Heart right ventricle (tissue), 16 donors: ENCODE results near the gene ADAMTSL3. TPM values are rescaled to one million over a fixed set of nuclear protein-coding genes. Genes with fewer than 3 reads are reported as not detected.
A peak's percentile ranks its signal among the peaks of the same experiment; 100 is the strongest.

Experiments used
- ATAC-seq, 8 donors: fragments of 200-7000 bp; cut with Tn5 transposase; one replicate each; pipeline ENCODE4 v1.9.1; 2020; ENCODE audit warnings: mild to moderate bottlenecking in 8 of 8, moderate library complexity in 8 of 8, moderate number of reproducible peaks in 1 of 8
- DNase-seq, 2 donors: peaks; one replicate each; pipeline ENCODE4 v3.0.0-alpha.2; 2020
- H3K27ac ChIP-seq, 10 donors: fragments of 200-600 bp; sonication (generic) in 2 of 10; one replicate each; pipeline versions ENCODE4 v1.5.0 to v1.8.0; 2020 to 2022; ENCODE audit warnings: mild to moderate bottlenecking in 3 of 10
- H3K27me3 ChIP-seq, 7 donors: fragments of 200-600 bp; one replicate each; pipeline ENCODE4 v1.8.0; 2021 to 2022; ENCODE audit warnings: mild to moderate bottlenecking in 2 of 7
- H3K36me3 ChIP-seq, 9 donors: fragments of 200-600 bp; sonication (generic) in 1 of 9; one replicate each; pipeline versions ENCODE4 v1.5.0 to v1.8.0; 2020 to 2022; ENCODE audit warnings: mild to moderate bottlenecking in 2 of 9
- H3K4me1 ChIP-seq, 9 donors: fragments of 200-600 bp; sonication (generic) in 1 of 9; one replicate each; pipeline versions ENCODE4 v1.5.0 to v1.8.0; 2020 to 2022; ENCODE audit warnings: mild to moderate bottlenecking in 4 of 9
- H3K4me3 ChIP-seq, 10 donors: fragments of 200-600 bp; sonication (generic) in 2 of 10; one replicate each; pipeline versions ENCODE4 v1.5.0 to v1.8.0; 2020 to 2022; ENCODE audit warnings: mild to moderate bottlenecking in 7 of 10, moderate library complexity in 2 of 10
- H3K9me3 ChIP-seq, 11 donors: fragments of 200-600 bp in 10 of 11; sonication (generic) in 2 of 11; one replicate each; pipeline versions ENCODE4 v1.5.0 to v1.8.0; 2013 to 2022; ENCODE audit warnings: mild to moderate bottlenecking in 2 of 11, control low read depth in 1 of 11, moderate library complexity in 1 of 11
- CTCF ChIP-seq, 9 donors: fragments of 200-600 bp; sonication (generic) in 2 of 9; IDR thresholded peaks; one replicate each; pipeline versions ENCODE4 v1.5.0 to v1.8.0; 2021 to 2022; ENCODE audit warnings: antibody characterized with exemption in 9 of 9, mild to moderate bottlenecking in 5 of 9, moderate library complexity in 1 of 9
- WGBS, 2 donors: extraction: QIAGEN DNeasy Blood & Tissue Kit; methylation state at CpG; one replicate each; pipeline ENCODE4 v1.1.7; 2013; ENCODE audit warnings: inconsistent platforms in 1 of 2; 5-methylcytosine and 5-hydroxymethylcytosine counted together
- intact Hi-C, 10 donors: fragments of 100-400 bp; cut with DNase I; formaldehyde crosslinking; loops; one replicate each; pipeline versions ENCODE4 v1.11.1 to v1.14.2; 2022
- polyA plus RNA-seq, 2 donors: library from polyadenylated mRNA; stranded (reverse); fragments of 200-250 nt; gene quantifications; one replicate each; pipeline ENCODE4 v1.2.3, GENCODE V29; 2013
- total RNA-seq, 10 donors: library from RNA; stranded (reverse); fragmentation: NEBNext Ultra II Directional in 3 of 10; extraction: Animal tissue kit (Norgen Biotek cat#: 25700) in 3 of 10; gene quantifications; one replicate each; pipeline versions ENCODE4 v1.2.1 to v1.2.4, GENCODE V29; 2021 to 2023
- donor health status: Arrhythmogenic right ventricular cardiomyopathy.
- donor health status: ischemic (EF 13 %, LVEDD 7.1; RV severe dilation, severe dysfunction).
- donor health status: healthy with polysubstance abuse.
- donor health status: DM: no; HTN: yes; CAD: no.
- donor health status: DM: no; HTN: no; CAD: no.
- donor health status: ischemic (EF 25% LVEDD 6.9; RV normal size, moderate dysfunction).
- donor health status: ischemic (EF 25% LVEDD 5.7; RV mildly dilated, moderate dysfunction).
- donor health status: healthy.
- donor health status: DM: yes; HTN: yes; CAD: no.
- donor health status: Ischemic cardiomyopathy.
- donor health status: ischemic (EF 35%, LVEDD 5.7; RV mildly dilated, moderate dysfunction).
- donor health status: nonischemic (EF 11% LVEDD 7.7; RV severe dilation, severe dysfunction).
- donor health status: DM: yes; HTN: yes; CAD: no.
- donor health status: PGD.
- donor health status: ischemic (EF 29% LVEDD 5.4; RV normal size, mild dysfunction).
- donor health status: nonischemic (EF 23%, LVEDD 6.1; RV moderate dilation, normal function).

ADAMTSL3 gene
- total and polyA plus RNA-seq, 12 donors, result 1.6 to 15.4 (median 11.0) TPM

- peaks cover 5 to 52% (median 28%) of the 10 kb centered on the region in 9 donors for H3K4me1 ChIP-seq
- H3K9me3 ChIP-seq, result no peaks in the 10 kb centered on the region
- H3K36me3 ChIP-seq, result no peaks in the 10 kb centered on the region
- no peaks in the 10 kb centered on the region for H3K27me3 ChIP-seq
- intact Hi-C loops, result no loop called here
- 67 to 81% methylated on average over 8 of the region's 8 CpGs for WGBS, 2 donors
- peak overlapping the region in 6 of 10 donors; percentile 23 to 68 (median 56) for H3K27ac ChIP-seq
- no peak for TF ChIP-seq CTCF (IDR thresholded peaks at IDR 0.05)
- DNase-seq (peak in 1 of 2 donors; percentile 19), ATAC-seq (peak; percentile 42 to 94 (median 86))
- no peak overlapping the region for H3K4me3 ChIP-seq
These were observed 110.4 kb downstream of the ADAMTSL3 start for GRCh38 chr15:83764201-83764838.

GRCh38 chr15:83766339-83766738, 112.4 kb downstream of the ADAMTSL3 start:
- H3K36me3 ChIP-seq, result no peaks in the 10 kb centered on the region
- H3K27me3 ChIP-seq, result no peaks in the 10 kb centered on the region
- ATAC-seq (peak in 1 of 8 donors; percentile 32), DNase-seq (no peak)
- no peak for TF ChIP-seq CTCF (IDR thresholded peaks at IDR 0.05)
- H3K9me3 ChIP-seq, result no peaks in the 10 kb centered on the region
- 67 to 75% methylated on average over 6 of the region's 6 CpGs for WGBS, 2 donors
- intact Hi-C loops, result no loop called here
- peaks cover 5 to 58% (median 28%) of the 10 kb centered on the region in 9 donors for H3K4me1 ChIP-seq
- peak overlapping the region in 2 of 10 donors; percentile 10 to 37 for H3K27ac ChIP-seq
- H3K4me3 ChIP-seq, result no peak overlapping the region

- ATAC-seq, result peak in 2 of 8 donors; percentile 39 to 53
- intact Hi-C loops, result loop anchor here in 1 of 10 donors (2.0 kb wide), 1 partner anchor 53 kb away; no protein-coding TSS in a partner anchor
- H3K27me3 ChIP-seq, result no peaks in the 10 kb centered on the region
These were observed 113.8 kb downstream of the ADAMTSL3 start for GRCh38 chr15:83767741-83768140.

GRCh38 chr15:83769411-83769999, 115.6 kb downstream of the ADAMTSL3 start:
- WGBS, 2 donors, result 35 to 43% methylated on average over 1 of the region's 1 CpG
- peaks cover 0 to 5% (median 0%) of the 10 kb centered on the region in 9 donors for H3K36me3 ChIP-seq
- no peaks in the 10 kb centered on the region for H3K9me3 ChIP-seq
- no peak overlapping the region for H3K27ac ChIP-seq
- H3K27me3 ChIP-seq, result no peaks in the 10 kb centered on the region
- no peak for TF ChIP-seq CTCF (IDR thresholded peaks at IDR 0.05)
- intact Hi-C loops, result loop anchor here in 1 of 10 donors (2.0 kb wide), 1 partner anchor 51 kb away; no protein-coding TSS in a partner anchor
- ATAC-seq, result no peak
- no peak for DNase-seq
- H3K4me3 ChIP-seq, result no peak overlapping the region
- H3K4me1 ChIP-seq, result peaks cover 5 to 49% (median 25%) of the 10 kb centered on the region in 9 donors

More at GRCh38 chr15:83767741-83768140, 113.8 kb downstream of the ADAMTSL3 start:
- no peak for DNase-seq
- Histone ChIP-seq H3K27ac (no peak overlapping the region), H3K9me3 (no peaks in the 10 kb centered on the region), H3K36me3 (no peaks in the 10 kb centered on the region), H3K4me3 (no peak overlapping the region), H3K4me1 (peaks cover 5 to 58% (median 28%) of the 10 kb centered on the region in 9 donors)
- whole genome bisulfite sequencing, 2 donors, result 31 to 53% methylated on average over 4 of the region's 4 CpGs
- TF ChIP-seq CTCF (IDR thresholded peaks at IDR 0.05), result no peak
